DOHH2 (cell line): ENCODE results near the gene UBE4A.

ENCODE experiments used
- CTCF ChIP-seq: fragments of 200-600 bp; sonication (generic); IDR thresholded peaks from one replicate; pipeline ENCODE4 v1.5.1; 2014; ENCODE audit warnings: antibody characterized with exemption, mild to moderate bottlenecking, low read depth, low read length; ENCODE audit not compliant: poor library complexity, severe bottlenecking
- EZH2phosphoT487 ChIP-seq: fragments of 200-600 bp; sonication (generic); IDR thresholded peaks from 2 replicates; pipeline ENCODE4 v1.6.1; 2017; ENCODE audit warnings: borderline replicate concordance, mild to moderate bottlenecking, antibody characterized with exemption, low read length, moderate library complexity, mixed read lengths

- TF ChIP-seq CTCF (no peak), EZH2phosphoT487 (no peak)
These were observed 49.1 kb upstream of the UBE4A start for GRCh38 chr11:118310271-118310670.
